BE2C (cell line): ENCODE data around the gene KNOP1.

ENCODE experiments used
- DNase-seq: peaks from one replicate; pipeline ENCODE4 v3.0.0-alpha.2; 2020
- H3K27me3 ChIP-seq: fragments of 250-450 bp; sonication (Bioruptor Pico); 2 replicates; pipeline ENCODE4 v1.5.1; 2020; ENCODE audit warnings: mild to moderate bottlenecking
- H3K36me3 ChIP-seq: fragments of 250-450 bp; sonication (Bioruptor Pico); 2 replicates; pipeline ENCODE4 v1.5.1; 2020; ENCODE audit warnings: mild to moderate bottlenecking
- H3K4me1 ChIP-seq: fragments of 250-450 bp; sonication (Bioruptor Pico); 2 replicates; pipeline ENCODE4 v1.5.1; 2020
- H3K4me3 ChIP-seq: 2 replicates; pipeline ENCODE4 v1.5.1; 2011; ENCODE audit warnings: low read depth, low read length
- H3K9me3 ChIP-seq: fragments of 250-450 bp; sonication (Bioruptor Pico); 2 replicates; pipeline ENCODE4 v1.5.1; 2020
- CTCF ChIP-seq: IDR thresholded peaks from 2 replicates; pipeline ENCODE4 v1.5.1; 2012; ENCODE audit warnings: mild to moderate bottlenecking, low read depth, low read length

Gene KNOP1

GRCh38 chr16:19705843-19706242 is 12.2 kb downstream of the KNOP1 start:
- TF ChIP-seq CTCF, result no peak
- H3K27me3 ChIP-seq, result no peaks in the 10 kb centered on the region
- H3K4me3 ChIP-seq, result no peak overlapping the region
- no peak for DNase-seq
- no peaks in the 10 kb centered on the region for H3K4me1 ChIP-seq
- no peaks in the 10 kb centered on the region for H3K9me3 ChIP-seq
- peaks cover 66% of the 10 kb centered on the region for H3K36me3 ChIP-seq

GRCh38 chr16:19705146-19705501 is 12.9 kb downstream of the KNOP1 start:
- Histone ChIP-seq H3K4me1 (no peaks in the 10 kb centered on the region), H3K27me3 (no peaks in the 10 kb centered on the region), H3K9me3 (no peaks in the 10 kb centered on the region), H3K36me3 (peaks cover 64% of the 10 kb centered on the region), H3K4me3 (no peak overlapping the region)
- TF ChIP-seq CTCF, result no peak
- DNase-seq, result no peak

GRCh38 chr16:19704321-19705145 is 13.5 kb downstream of the KNOP1 start:
- Histone ChIP-seq H3K4me3 (no peak overlapping the region), H3K9me3 (no peaks in the 10 kb centered on the region), H3K36me3 (peaks cover 62% of the 10 kb centered on the region), H3K27me3 (no peaks in the 10 kb centered on the region), H3K4me1 (no peaks in the 10 kb centered on the region)
- no peak for TF ChIP-seq CTCF
- no peak for DNase-seq

- Histone ChIP-seq H3K4me1 (no peaks in the 10 kb centered on the region), H3K9me3 (no peaks in the 10 kb centered on the region), H3K4me3 (no peak overlapping the region), H3K27me3 (no peaks in the 10 kb centered on the region), H3K36me3 (peaks cover 62% of the 10 kb centered on the region)
- TF ChIP-seq CTCF, result no peak
- DNase-seq, result no peak
Measured at GRCh38 chr16:19703172-19703889, 14.7 kb downstream of the KNOP1 start.

GRCh38 chr16:19701091-19701490 is 16.9 kb downstream of the KNOP1 start:
- DNase-seq, result no peak
- TF ChIP-seq CTCF, result no peak
- H3K4me3 ChIP-seq, result no peak overlapping the region
- no peaks in the 10 kb centered on the region for H3K27me3 ChIP-seq
- peaks cover 63% of the 10 kb centered on the region for H3K36me3 ChIP-seq
- H3K4me1 ChIP-seq, result 0 out of 2 replicates have a peak, but pooled peaks cover 4% of the 10 kb centered on the region
- no peaks in the 10 kb centered on the region for H3K9me3 ChIP-seq

GRCh38 chr16:19700319-19700781 is 17.7 kb downstream of the KNOP1 start:
- no peak overlapping the region for H3K4me3 ChIP-seq
- peaks cover 60% of the 10 kb centered on the region for H3K36me3 ChIP-seq

More at GRCh38 chr16:19700319-19700781, 17.7 kb downstream of the KNOP1 start:
- Histone ChIP-seq H3K4me1 (0 out of 2 replicates have a peak, but pooled peaks cover 4% of the 10 kb centered on the region), H3K27me3 (no peaks in the 10 kb centered on the region), H3K9me3 (no peaks in the 10 kb centered on the region)
- TF ChIP-seq CTCF, result no peak
- no peak for DNase-seq
